Liver (tissue), 9 donors: Measurements from ENCODE around the gene TECTB. TPM values are rescaled to one million over a fixed set of nuclear protein-coding genes. Genes with fewer than 3 reads are reported as not detected.

ENCODE experiments used
- DNase-seq: peaks from one replicate; pipeline ENCODE4 v3.0.0-alpha.2; 2017; ENCODE audit warnings: low spot score
- H3K27ac ChIP-seq, 2 donors: one replicate each; pipeline ENCODE4 v1.7.0; 2013; ENCODE audit warnings: inconsistent platforms in 2 of 2, low read length in 2 of 2, control low read depth in 1 of 2, low read depth in 1 of 2, mild to moderate bottlenecking in 1 of 2
- H3K27me3 ChIP-seq, 4 donors: one replicate each; pipeline versions ENCODE4 v1.6.1 to v1.7.0; 2013; ENCODE audit warnings: low read length in 3 of 4, inconsistent platforms in 1 of 4, mild to moderate bottlenecking in 1 of 4, moderate library complexity in 1 of 4; ENCODE audit not compliant: control insufficient read depth in 4 of 4, insufficient read depth in 4 of 4
- H3K36me3 ChIP-seq, 4 donors: one replicate each; pipeline versions ENCODE4 v1.6.1 to v1.7.0; 2013; ENCODE audit warnings: low read length in 3 of 4, mild to moderate bottlenecking in 3 of 4, low read depth in 1 of 4, moderate library complexity in 1 of 4; ENCODE audit not compliant: control insufficient read depth in 4 of 4, insufficient read depth in 3 of 4
- H3K4me1 ChIP-seq, 4 donors: one replicate each; pipeline versions ENCODE4 v1.6.1 to v1.7.0; 2013; ENCODE audit warnings: low read length in 3 of 4, mild to moderate bottlenecking in 3 of 4, moderate library complexity in 1 of 4; ENCODE audit not compliant: control insufficient read depth in 4 of 4, insufficient read depth in 4 of 4
- H3K4me3 ChIP-seq, 3 donors: one replicate each; pipeline versions ENCODE4 v1.6.1 to v1.7.0; 2013; ENCODE audit warnings: low read length in 3 of 3, control low read depth in 1 of 3, low read depth in 1 of 3, mild to moderate bottlenecking in 1 of 3
- H3K9ac ChIP-seq, 2 donors: one replicate each; pipeline ENCODE4 v1.7.0; 2013; ENCODE audit warnings: low read length in 2 of 2, mild to moderate bottlenecking in 2 of 2, moderate library complexity in 2 of 2, control low read depth in 1 of 2, low read depth in 1 of 2
- H3K9me3 ChIP-seq, 4 donors: one replicate each; pipeline versions ENCODE4 v1.6.1 to v1.7.0; 2013; ENCODE audit warnings: low read length in 3 of 4; ENCODE audit not compliant: control insufficient read depth in 4 of 4
- EGR1 ChIP-seq, 2 donors: IDR thresholded peaks; 2 replicates each; pipeline ENCODE4 v1.6.1; 2016 to 2018; ENCODE audit warnings: antibody characterized with exemption in 2 of 2, low read depth in 2 of 2
- FOXA1 ChIP-seq: IDR thresholded peaks from 2 replicates; pipeline ENCODE4 v1.6.1; 2016; ENCODE audit warnings: antibody characterized with exemption
- FOXA2 ChIP-seq: IDR thresholded peaks from 2 replicates; pipeline ENCODE4 v1.6.1; 2016; ENCODE audit warnings: antibody characterized with exemption
- HNF4A ChIP-seq, 2 donors: conservative IDR thresholded peaks; 2 replicates each; pipeline ENCODE4 v1.6.1; 2016; ENCODE audit warnings: antibody characterized with exemption in 2 of 2, mild to moderate bottlenecking in 2 of 2
- HNF4G ChIP-seq: IDR thresholded peaks from 2 replicates; pipeline ENCODE4 v1.6.1; 2016; ENCODE audit warnings: antibody characterized with exemption
- JUND ChIP-seq, 2 donors: IDR thresholded peaks; 2 replicates each; pipeline ENCODE4 v1.6.1; 2016; ENCODE audit warnings: antibody characterized with exemption in 2 of 2
- NR2F2 ChIP-seq: IDR thresholded peaks from 2 replicates; pipeline ENCODE4 v1.6.1; 2016; ENCODE audit warnings: antibody characterized with exemption
- RAD21 ChIP-seq, 2 donors: IDR thresholded peaks; 2 replicates each; pipeline ENCODE4 v1.6.1; 2016; ENCODE audit warnings: antibody characterized with exemption in 2 of 2, mild to moderate bottlenecking in 2 of 2
- RXRA ChIP-seq, 2 donors: IDR thresholded peaks; 2 replicates each; pipeline ENCODE4 v1.6.1; 2017 to 2018; ENCODE audit warnings: antibody characterized with exemption in 2 of 2, mild to moderate bottlenecking in 1 of 2
- SP1 ChIP-seq: IDR thresholded peaks from 2 replicates; pipeline ENCODE4 v1.6.1; 2018; ENCODE audit warnings: antibody characterized with exemption, mild to moderate bottlenecking
- TAF1 ChIP-seq: conservative IDR thresholded peaks from 2 replicates; pipeline ENCODE4 v1.6.1; 2016; ENCODE audit warnings: antibody characterized with exemption, mild to moderate bottlenecking
- YY1 ChIP-seq: IDR thresholded peaks from 2 replicates; pipeline ENCODE4 v1.6.1; 2016; ENCODE audit warnings: antibody characterized with exemption, mild to moderate bottlenecking
- WGBS: extraction: QIAGEN DNeasy Blood & Tissue Kit; methylation state at CpG from one replicate; pipeline ENCODE4 v1.1.7; 2013; 5-methylcytosine and 5-hydroxymethylcytosine counted together
- polyA plus RNA-seq, 2 donors: library from polyadenylated mRNA; stranded (reverse) in 1 of 2; unstranded in 1 of 2; fragments of 200-250 nt in 1 of 2; fragments of >200 nt in 1 of 2; fragmentation: Nextera tagmentation in 1 of 2; extraction: Ambion mirVana in 1 of 2; gene quantifications; one replicate each; pipeline versions ENCODE4 v1.2.1 to v1.2.3, GENCODE V29; 2013 to 2015
- total RNA-seq, 2 donors: library from RNA; depleted of rRNA; stranded (reverse); fragments of >200 nt; gene quantifications; one replicate each; pipeline ENCODE4 v1.2.3, GENCODE V29; 2014
- TF ChIP-seq, protein P1 (sequence below): fragments of 150-350 bp; IDR thresholded peaks from 2 replicates; pipeline ENCODE4 v1.5.1; 2017; ENCODE audit warnings: improper control_type of control experiment, low read depth, low read length; ENCODE audit not compliant: missing input control
- TF ChIP-seq, protein P2 (sequence below): IDR thresholded peaks from 2 replicates; pipeline ENCODE4 v1.6.1; 2016; ENCODE audit warnings: antibody characterized with exemption
- TF ChIP-seq, protein P3 (sequence below): IDR thresholded peaks from 2 replicates; pipeline ENCODE4 v1.6.1; 2016; ENCODE audit warnings: antibody characterized with exemption
- TF ChIP-seq, protein P4 (sequence below): IDR thresholded peaks from 2 replicates; pipeline ENCODE4 v1.6.1; 2016; ENCODE audit warnings: antibody characterized with exemption
- TF ChIP-seq, protein P5 (sequence below): IDR thresholded peaks from 2 replicates; pipeline ENCODE4 v1.6.1; 2016; ENCODE audit warnings: antibody characterized with exemption, mild to moderate bottlenecking
- donor health status: healthy.
- donor health status: healthy.
- donor health status: healthy.
- donor health status: healthy.
- donor health status: healthy.

TECTB gene
- total and polyA plus RNA-seq, 4 donors = 0.05 to 0.44 (median 0.08) TPM

DNA sequence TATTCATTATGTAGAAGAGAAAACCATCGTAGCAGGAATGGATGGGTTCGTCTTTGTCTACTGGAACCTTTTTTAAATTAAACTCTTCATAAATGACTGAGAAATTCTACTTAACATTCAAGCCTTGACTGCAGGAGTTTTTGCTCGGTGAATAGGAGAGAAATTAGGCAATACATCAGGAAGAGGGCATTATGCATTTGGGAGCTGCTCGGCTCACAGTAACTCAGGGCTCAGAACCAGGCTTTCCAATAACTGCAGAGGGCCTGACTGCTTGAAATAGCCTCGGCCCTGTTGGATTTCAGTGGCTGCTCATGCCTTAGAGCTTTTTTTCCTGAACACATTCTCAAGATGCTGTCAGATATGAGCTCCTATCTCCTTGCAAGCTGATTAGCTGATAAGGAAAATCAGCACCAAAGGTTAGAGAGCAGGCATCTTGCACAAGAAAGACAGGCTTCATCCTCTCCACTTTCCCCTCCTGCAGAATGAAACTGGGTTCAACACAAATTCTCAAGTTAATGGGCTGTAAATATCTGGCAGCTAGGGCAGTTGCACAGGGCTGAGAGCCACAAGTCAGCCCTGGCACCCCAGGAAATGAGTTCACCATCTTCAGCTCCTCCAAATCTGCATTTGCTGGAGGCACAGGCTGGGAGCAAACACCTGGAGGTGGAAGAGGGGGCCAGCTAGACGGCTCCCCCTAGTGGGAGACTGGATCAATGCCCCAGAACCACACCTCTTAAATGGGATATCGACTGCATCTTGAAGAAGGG, 24.3 kb downstream of the TECTB start:
- peak; percentile 49 for DNase-seq
- WGBS = 45% methylated on average over 7 of the region's 7 CpGs
- no peak overlapping the region for H3K9ac ChIP-seq
- H3K27me3 ChIP-seq = no peaks in the 10 kb centered on the region
- H3K27ac ChIP-seq = peak overlapping the region; percentile 60 to 65
- TF ChIP-seq NR2F2 = no peak
- TF ChIP-seq, protein P1, sequence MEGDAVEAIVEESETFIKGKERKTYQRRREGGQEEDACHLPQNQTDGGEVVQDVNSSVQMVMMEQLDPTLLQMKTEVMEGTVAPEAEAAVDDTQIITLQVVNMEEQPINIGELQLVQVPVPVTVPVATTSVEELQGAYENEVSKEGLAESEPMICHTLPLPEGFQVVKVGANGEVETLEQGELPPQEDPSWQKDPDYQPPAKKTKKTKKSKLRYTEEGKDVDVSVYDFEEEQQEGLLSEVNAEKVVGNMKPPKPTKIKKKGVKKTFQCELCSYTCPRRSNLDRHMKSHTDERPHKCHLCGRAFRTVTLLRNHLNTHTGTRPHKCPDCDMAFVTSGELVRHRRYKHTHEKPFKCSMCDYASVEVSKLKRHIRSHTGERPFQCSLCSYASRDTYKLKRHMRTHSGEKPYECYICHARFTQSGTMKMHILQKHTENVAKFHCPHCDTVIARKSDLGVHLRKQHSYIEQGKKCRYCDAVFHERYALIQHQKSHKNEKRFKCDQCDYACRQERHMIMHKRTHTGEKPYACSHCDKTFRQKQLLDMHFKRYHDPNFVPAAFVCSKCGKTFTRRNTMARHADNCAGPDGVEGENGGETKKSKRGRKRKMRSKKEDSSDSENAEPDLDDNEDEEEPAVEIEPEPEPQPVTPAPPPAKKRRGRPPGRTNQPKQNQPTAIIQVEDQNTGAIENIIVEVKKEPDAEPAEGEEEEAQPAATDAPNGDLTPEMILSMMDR = peak; percentile 82
- no peak for TF ChIP-seq FOXA1
- TF ChIP-seq RXRA (IDR thresholded peaks at IDR 0.05) = peak; percentile 52 to 68
- TF ChIP-seq, protein P2, sequence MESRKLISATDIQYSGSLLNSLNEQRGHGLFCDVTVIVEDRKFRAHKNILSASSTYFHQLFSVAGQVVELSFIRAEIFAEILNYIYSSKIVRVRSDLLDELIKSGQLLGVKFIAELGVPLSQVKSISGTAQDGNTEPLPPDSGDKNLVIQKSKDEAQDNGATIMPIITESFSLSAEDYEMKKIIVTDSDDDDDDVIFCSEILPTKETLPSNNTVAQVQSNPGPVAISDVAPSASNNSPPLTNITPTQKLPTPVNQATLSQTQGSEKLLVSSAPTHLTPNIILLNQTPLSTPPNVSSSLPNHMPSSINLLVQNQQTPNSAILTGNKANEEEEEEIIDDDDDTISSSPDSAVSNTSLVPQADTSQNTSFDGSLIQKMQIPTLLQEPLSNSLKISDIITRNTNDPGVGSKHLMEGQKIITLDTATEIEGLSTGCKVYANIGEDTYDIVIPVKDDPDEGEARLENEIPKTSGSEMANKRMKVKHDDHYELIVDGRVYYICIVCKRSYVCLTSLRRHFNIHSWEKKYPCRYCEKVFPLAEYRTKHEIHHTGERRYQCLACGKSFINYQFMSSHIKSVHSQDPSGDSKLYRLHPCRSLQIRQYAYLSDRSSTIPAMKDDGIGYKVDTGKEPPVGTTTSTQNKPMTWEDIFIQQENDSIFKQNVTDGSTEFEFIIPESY = no peak
- TF ChIP-seq HNF4G = no peak
- TF ChIP-seq SP1 = no peak
- peak; percentile 94 to 96 for TF ChIP-seq RAD21 (IDR thresholded peaks at IDR 0.05)
- no peak for TF ChIP-seq FOXA2
- TF ChIP-seq, protein P3, sequence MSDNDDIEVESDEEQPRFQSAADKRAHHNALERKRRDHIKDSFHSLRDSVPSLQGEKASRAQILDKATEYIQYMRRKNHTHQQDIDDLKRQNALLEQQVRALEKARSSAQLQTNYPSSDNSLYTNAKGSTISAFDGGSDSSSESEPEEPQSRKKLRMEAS = no peak
- no peak for TF ChIP-seq EGR1 (IDR thresholded peaks at IDR 0.05; ENCODE audit: low read depth in 2 of 2)
- no peak for TF ChIP-seq JUND (IDR thresholded peaks at IDR 0.05)
- TF ChIP-seq, protein P4, sequence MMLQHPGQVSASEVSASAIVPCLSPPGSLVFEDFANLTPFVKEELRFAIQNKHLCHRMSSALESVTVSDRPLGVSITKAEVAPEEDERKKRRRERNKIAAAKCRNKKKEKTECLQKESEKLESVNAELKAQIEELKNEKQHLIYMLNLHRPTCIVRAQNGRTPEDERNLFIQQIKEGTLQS = no peak
- no peak for TF ChIP-seq TAF1
- TF ChIP-seq HNF4A (conservative IDR thresholded peaks at IDR 0.05) = peak; percentile 3 to 41
- TF ChIP-seq, protein P5, sequence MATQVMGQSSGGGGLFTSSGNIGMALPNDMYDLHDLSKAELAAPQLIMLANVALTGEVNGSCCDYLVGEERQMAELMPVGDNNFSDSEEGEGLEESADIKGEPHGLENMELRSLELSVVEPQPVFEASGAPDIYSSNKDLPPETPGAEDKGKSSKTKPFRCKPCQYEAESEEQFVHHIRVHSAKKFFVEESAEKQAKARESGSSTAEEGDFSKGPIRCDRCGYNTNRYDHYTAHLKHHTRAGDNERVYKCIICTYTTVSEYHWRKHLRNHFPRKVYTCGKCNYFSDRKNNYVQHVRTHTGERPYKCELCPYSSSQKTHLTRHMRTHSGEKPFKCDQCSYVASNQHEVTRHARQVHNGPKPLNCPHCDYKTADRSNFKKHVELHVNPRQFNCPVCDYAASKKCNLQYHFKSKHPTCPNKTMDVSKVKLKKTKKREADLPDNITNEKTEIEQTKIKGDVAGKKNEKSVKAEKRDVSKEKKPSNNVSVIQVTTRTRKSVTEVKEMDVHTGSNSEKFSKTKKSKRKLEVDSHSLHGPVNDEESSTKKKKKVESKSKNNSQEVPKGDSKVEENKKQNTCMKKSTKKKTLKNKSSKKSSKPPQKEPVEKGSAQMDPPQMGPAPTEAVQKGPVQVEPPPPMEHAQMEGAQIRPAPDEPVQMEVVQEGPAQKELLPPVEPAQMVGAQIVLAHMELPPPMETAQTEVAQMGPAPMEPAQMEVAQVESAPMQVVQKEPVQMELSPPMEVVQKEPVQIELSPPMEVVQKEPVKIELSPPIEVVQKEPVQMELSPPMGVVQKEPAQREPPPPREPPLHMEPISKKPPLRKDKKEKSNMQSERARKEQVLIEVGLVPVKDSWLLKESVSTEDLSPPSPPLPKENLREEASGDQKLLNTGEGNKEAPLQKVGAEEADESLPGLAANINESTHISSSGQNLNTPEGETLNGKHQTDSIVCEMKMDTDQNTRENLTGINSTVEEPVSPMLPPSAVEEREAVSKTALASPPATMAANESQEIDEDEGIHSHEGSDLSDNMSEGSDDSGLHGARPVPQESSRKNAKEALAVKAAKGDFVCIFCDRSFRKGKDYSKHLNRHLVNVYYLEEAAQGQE = peak; percentile 6
- TF ChIP-seq YY1 = no peak
- peaks cover 0 to 58% (median 27%) of the 10 kb centered on the region in 4 donors for H3K4me1 ChIP-seq
- no peak overlapping the region for H3K4me3 ChIP-seq
- H3K9me3 ChIP-seq = no peaks in the 10 kb centered on the region
- no peaks in the 10 kb centered on the region for H3K36me3 ChIP-seq
